OCI-LY7 (cell line): ENCODE data around the gene KCNQ1. TPM values are rescaled to one million over a fixed set of nuclear protein-coding genes. Genes with fewer than 3 reads are reported as not detected.

Experiments used
- BruUV-seq: library from RNA; stranded (reverse); fragments of 400-500 nt; replicated peaks from 2 replicates; lab custom pipeline; 2021; lab: Mats Ljungman, UMichigan
- CTCF ChIA-PET: fragments of 300-600 bp; sonication (Branson Sonifier 250); formaldehyde crosslinking; loops from one replicate; lab custom pipeline; 2022; ENCODE audit warnings: antibody characterized with exemption; ENCODE audit not compliant: unreplicated experiment; lab: Charles Lee
- POLR2A ChIA-PET: fragments of 300-600 bp; sonication (Branson Sonifier 250); formaldehyde crosslinking; loops from one replicate; lab custom pipeline; 2022; ENCODE audit warnings: antibody characterized with exemption; lab: Charles Lee
- DNase-seq: peaks from one replicate; pipeline ENCODE4 v3.0.0-alpha.2; 2015; ENCODE audit warnings: low spot score
- H2AFZ ChIP-seq: fragments of 200-600 bp; sonication (generic), shearing (Covaris generic); 2 replicates; pipeline ENCODE4 v1.6.1; 2014; ENCODE audit warnings: mild to moderate bottlenecking, antibody characterized with exemption, low read length, moderate library complexity
- H3K27ac ChIP-seq: fragments of 200-600 bp; sonication (generic); 2 replicates; pipeline ENCODE4 v1.5.1; 2014; ENCODE audit warnings: mixed run types, low read depth, mild to moderate bottlenecking, moderate library complexity, low read length, inconsistent platforms; ENCODE audit not compliant: poor library complexity, severe bottlenecking
- H3K36me3 ChIP-seq: fragments of 200-600 bp; sonication (generic); 2 replicates; pipeline ENCODE4 v1.6.1; 2014; ENCODE audit warnings: mild to moderate bottlenecking, antibody characterized with exemption, low read length, moderate library complexity, mixed read lengths; ENCODE audit not compliant: insufficient read depth
- H3K4me1 ChIP-seq: fragments of 200-600 bp; sonication (generic); 2 replicates; pipeline ENCODE4 v1.5.1; 2014; ENCODE audit warnings: mild to moderate bottlenecking, low read length; ENCODE audit not compliant: insufficient read depth, poor library complexity, severe bottlenecking
- H3K4me2 ChIP-seq: fragments of 200-600 bp; sonication (generic); 2 replicates; pipeline ENCODE4 v1.6.1; 2014; ENCODE audit warnings: mild to moderate bottlenecking, low read length
- H3K4me3 ChIP-seq: fragments of 200-600 bp; sonication (generic); 2 replicates; pipeline ENCODE4 v1.5.1; 2014; ENCODE audit warnings: mild to moderate bottlenecking, low read depth, low read length; ENCODE audit not compliant: poor library complexity, severe bottlenecking
- H3K79me2 ChIP-seq: fragments of 200-600 bp; sonication (generic); 2 replicates; pipeline ENCODE4 v1.6.1; 2016; ENCODE audit warnings: low read depth, mild to moderate bottlenecking, low read length, moderate library complexity, mixed read lengths; ENCODE audit not compliant: insufficient read depth
- H3K9me2 ChIP-seq: fragments of 200-600 bp; sonication (generic); 2 replicates; pipeline ENCODE4 v1.6.1; 2016; ENCODE audit warnings: mild to moderate bottlenecking, low read length, mixed read lengths; ENCODE audit not compliant: insufficient read depth
- H3K9me3 ChIP-seq: fragments of 200-600 bp; sonication (generic); 2 replicates; pipeline ENCODE4 v1.6.1; 2014; ENCODE audit warnings: mild to moderate bottlenecking, mixed run types, low read length, mixed read lengths
- H4K20me1 ChIP-seq: fragments of 200-600 bp; sonication (generic); 2 replicates; pipeline ENCODE4 v1.6.1; 2014; ENCODE audit warnings: mild to moderate bottlenecking, antibody characterized with exemption, low read length, moderate library complexity, mixed read lengths; ENCODE audit not compliant: insufficient read depth
- EZH2phosphoT487 ChIP-seq: fragments of 200-600 bp; sonication (generic); IDR thresholded peaks from 2 replicates; pipeline ENCODE4 v1.6.1; 2018; ENCODE audit warnings: low read depth, borderline replicate concordance, mild to moderate bottlenecking, mixed run types, antibody characterized with exemption, low read length, moderate library complexity, mixed read lengths
- intact Hi-C: fragments of 100-400 bp; cut with micrococcal nuclease; formaldehyde crosslinking; loops from one replicate; pipeline ENCODE4 v1.10.0; 2022; ENCODE audit not compliant: unreplicated experiment
- total RNA-seq, 2 experiments: library from RNA; depleted of rRNA in 1 of 2; stranded (reverse); fragments of >200 nt in 1 of 2; shearing (Covaris generic) in 1 of 2; gene quantifications; 2 replicates each; pipeline ENCODE4 v1.2.3, GENCODE V29; 2014 to 2022
- TF ChIP-seq, protein P1 (sequence below): fragments of 200-600 bp; sonication (generic); conservative IDR thresholded peaks from 2 replicates; pipeline ENCODE4 v1.5.1; 2014; ENCODE audit warnings: mild to moderate bottlenecking, antibody characterized with exemption, low read length, moderate library complexity, mixed read lengths

The KCNQ1 gene
- total RNA-seq, 2 experiments from 2014 or later, result 0.22 to 1.3 TPM

DNA sequence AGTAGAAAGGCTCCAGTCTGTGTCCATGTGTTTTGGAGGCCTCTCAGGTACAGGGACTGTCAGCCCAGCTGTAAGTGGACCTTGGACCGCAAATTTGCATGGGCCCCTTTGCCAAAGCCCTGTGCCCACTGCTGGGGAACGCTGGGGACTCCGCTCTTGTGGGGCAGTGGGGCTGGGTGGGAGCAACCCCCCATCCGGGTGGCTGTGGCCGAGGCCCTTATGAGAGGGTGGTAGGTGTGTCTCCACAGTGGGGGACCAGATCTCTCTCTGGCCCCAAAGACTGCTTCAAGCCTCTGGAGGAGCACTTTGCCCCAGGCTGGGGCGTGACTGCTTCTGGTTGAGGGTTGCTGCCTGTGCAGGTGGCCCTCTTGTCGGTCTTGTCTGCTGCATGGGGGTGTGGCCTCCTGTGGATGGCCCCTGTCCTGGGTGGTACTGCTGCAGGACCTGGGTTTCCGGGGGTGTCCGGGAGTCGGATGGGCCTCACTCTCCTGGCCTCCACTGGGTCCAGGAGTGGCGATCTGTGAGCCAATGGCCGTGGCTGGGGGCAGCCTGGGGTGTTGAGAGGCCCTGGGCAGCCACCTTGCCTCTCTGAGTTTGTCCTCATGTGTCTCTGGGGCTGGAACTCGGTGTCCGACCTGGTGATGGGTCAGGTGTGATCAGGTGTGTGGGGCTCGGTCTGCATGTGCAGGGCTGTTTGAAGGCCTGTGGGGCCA lies 15.9 kb downstream of the KCNQ1 start:
- TF ChIP-seq, protein P1, sequence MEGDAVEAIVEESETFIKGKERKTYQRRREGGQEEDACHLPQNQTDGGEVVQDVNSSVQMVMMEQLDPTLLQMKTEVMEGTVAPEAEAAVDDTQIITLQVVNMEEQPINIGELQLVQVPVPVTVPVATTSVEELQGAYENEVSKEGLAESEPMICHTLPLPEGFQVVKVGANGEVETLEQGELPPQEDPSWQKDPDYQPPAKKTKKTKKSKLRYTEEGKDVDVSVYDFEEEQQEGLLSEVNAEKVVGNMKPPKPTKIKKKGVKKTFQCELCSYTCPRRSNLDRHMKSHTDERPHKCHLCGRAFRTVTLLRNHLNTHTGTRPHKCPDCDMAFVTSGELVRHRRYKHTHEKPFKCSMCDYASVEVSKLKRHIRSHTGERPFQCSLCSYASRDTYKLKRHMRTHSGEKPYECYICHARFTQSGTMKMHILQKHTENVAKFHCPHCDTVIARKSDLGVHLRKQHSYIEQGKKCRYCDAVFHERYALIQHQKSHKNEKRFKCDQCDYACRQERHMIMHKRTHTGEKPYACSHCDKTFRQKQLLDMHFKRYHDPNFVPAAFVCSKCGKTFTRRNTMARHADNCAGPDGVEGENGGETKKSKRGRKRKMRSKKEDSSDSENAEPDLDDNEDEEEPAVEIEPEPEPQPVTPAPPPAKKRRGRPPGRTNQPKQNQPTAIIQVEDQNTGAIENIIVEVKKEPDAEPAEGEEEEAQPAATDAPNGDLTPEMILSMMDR, result no peak
- TF ChIP-seq EZH2phosphoT487, result no peak
- Histone ChIP-seq H3K27ac (no peak overlapping the region), H3K9me3 (no peaks in the 10 kb centered on the region), H4K20me1 (no peaks in the 10 kb centered on the region), H3K4me3 (no peak overlapping the region), H2AFZ (no peak overlapping the region), H3K36me3 (no peaks in the 10 kb centered on the region), H3K4me1 (no peaks in the 10 kb centered on the region), H3K79me2 (no peaks in the 10 kb centered on the region), H3K9me2 (no peaks in the 10 kb centered on the region), H3K4me2 (no peak overlapping the region)
- CTCF ChIA-PET, result no interaction called here
- POLR2A ChIA-PET, result no interaction called here
- intact Hi-C loops, result no loop called here
- no TSS peak for BruUV-seq
- no peak for DNase-seq

GRCh38 chr11:2461253-2461955 lies 16.6 kb downstream of the KCNQ1 start:
- ChIA-PET POLR2A (no interaction called here), CTCF (no interaction called here)
- Histone ChIP-seq H3K79me2 (no peaks in the 10 kb centered on the region), H3K9me3 (no peaks in the 10 kb centered on the region), H3K27ac (no peak overlapping the region), H2AFZ (no peak overlapping the region), H4K20me1 (no peaks in the 10 kb centered on the region), H3K36me3 (no peaks in the 10 kb centered on the region), H3K4me1 (no peaks in the 10 kb centered on the region), H3K9me2 (no peaks in the 10 kb centered on the region), H3K4me3 (no peak overlapping the region), H3K4me2 (no peak overlapping the region)
- DNase-seq, result no peak
- intact Hi-C loops, result no loop called here
- TF ChIP-seq EZH2phosphoT487, result no peak
- TF ChIP-seq, protein P1, result no peak
- no TSS peak for BruUV-seq
